OCI-LY7 (cell line): ENCODE measurements around the gene ENAH.

Experiments used
- EZH2phosphoT487 ChIP-seq: fragments of 200-600 bp; sonication (generic); IDR thresholded peaks from 2 replicates; pipeline ENCODE4 v1.6.1; 2018; ENCODE audit warnings: low read depth, borderline replicate concordance, mild to moderate bottlenecking, mixed run types, antibody characterized with exemption, low read length, moderate library complexity, mixed read lengths
- TF ChIP-seq, protein P1 (sequence below): fragments of 200-600 bp; sonication (generic); conservative IDR thresholded peaks from 2 replicates; pipeline ENCODE4 v1.5.1; 2014; ENCODE audit warnings: mild to moderate bottlenecking, antibody characterized with exemption, low read length, moderate library complexity, mixed read lengths

DNA sequence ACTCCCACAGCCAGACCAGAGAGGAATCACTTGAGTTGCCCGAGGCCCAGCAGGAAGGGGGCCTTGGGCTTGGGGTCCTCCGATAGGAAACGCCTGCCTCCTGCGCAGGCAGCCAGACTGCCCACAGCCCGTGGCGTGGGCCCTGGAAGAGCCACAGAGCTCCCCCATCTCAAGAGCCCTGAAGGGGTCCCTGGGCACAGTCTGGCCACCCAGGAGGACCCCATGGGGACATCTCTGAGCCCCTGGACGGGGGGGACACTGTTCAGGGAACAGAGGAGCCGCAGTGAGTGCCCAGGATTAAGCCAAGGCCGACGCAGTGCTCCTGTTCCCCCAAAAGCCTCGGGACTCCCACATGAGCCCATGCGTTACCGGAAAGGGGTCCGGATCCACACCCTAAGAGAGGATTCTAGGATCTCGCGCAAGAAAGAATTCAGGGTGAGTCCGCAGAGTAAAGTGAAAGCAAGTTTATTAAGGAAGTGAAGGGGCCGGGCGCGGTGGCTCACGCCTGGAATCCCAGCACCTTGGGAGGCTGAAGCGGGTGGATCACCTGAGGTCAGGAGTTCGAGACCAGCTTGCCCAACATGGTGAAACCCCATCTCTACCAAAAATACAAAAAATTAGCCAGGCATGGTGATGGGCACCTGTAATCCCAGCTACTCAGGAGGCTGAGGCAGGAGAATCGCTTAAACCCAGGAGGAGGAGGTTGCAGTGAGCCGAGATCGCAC, 187.0 kb downstream of the ENAH start:
- TF ChIP-seq, protein P1, sequence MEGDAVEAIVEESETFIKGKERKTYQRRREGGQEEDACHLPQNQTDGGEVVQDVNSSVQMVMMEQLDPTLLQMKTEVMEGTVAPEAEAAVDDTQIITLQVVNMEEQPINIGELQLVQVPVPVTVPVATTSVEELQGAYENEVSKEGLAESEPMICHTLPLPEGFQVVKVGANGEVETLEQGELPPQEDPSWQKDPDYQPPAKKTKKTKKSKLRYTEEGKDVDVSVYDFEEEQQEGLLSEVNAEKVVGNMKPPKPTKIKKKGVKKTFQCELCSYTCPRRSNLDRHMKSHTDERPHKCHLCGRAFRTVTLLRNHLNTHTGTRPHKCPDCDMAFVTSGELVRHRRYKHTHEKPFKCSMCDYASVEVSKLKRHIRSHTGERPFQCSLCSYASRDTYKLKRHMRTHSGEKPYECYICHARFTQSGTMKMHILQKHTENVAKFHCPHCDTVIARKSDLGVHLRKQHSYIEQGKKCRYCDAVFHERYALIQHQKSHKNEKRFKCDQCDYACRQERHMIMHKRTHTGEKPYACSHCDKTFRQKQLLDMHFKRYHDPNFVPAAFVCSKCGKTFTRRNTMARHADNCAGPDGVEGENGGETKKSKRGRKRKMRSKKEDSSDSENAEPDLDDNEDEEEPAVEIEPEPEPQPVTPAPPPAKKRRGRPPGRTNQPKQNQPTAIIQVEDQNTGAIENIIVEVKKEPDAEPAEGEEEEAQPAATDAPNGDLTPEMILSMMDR, result no peak
- no peak for TF ChIP-seq EZH2phosphoT487
